T-helper 2 cell treated with Interferon-gamma antibody and Interleukin-4, amounts not matched to agents 5 μg/mL and 100 μg/mL, for 36 hours (primary cell): Measurements from ENCODE around the gene MYO3B.

Experiments
- DNase-seq: peaks from one replicate; pipeline ENCODE4 v3.0.0; 2021; ENCODE audit warnings: low spot score
- H3K27ac Mint-ChIP-seq: one replicate; pipeline ENCODE4 v1.8.0; 2021; ENCODE audit warnings: mild to moderate bottlenecking, mixed read lengths
- H3K27me3 Mint-ChIP-seq: one replicate; pipeline ENCODE4 v1.8.0; 2021; ENCODE audit warnings: low read depth, mixed read lengths
- H3K36me3 Mint-ChIP-seq: one replicate; pipeline ENCODE4 v1.8.0; 2021; ENCODE audit warnings: low read depth, mixed read lengths
- H3K4me1 Mint-ChIP-seq: one replicate; pipeline ENCODE4 v1.8.0; 2021; ENCODE audit warnings: low read depth, mixed read lengths
- H3K4me3 Mint-ChIP-seq: one replicate; pipeline ENCODE4 v1.8.0; 2022; ENCODE audit warnings: mild to moderate bottlenecking, moderate library complexity, mixed read lengths
- H3K9me3 Mint-ChIP-seq: one replicate; pipeline ENCODE4 v1.8.0; 2021; ENCODE audit warnings: mixed read lengths

The MYO3B gene

GRCh38 chr2:170690640-170691039, 512.7 kb downstream of the MYO3B start:
- Mint-ChIP-seq H3K36me3 (no peaks in the 10 kb centered on the region), H3K4me3 (no peak overlapping the region), H3K27ac (no peak overlapping the region), H3K4me1 (no peaks in the 10 kb centered on the region), H3K27me3 (peaks cover under 1% of the 10 kb centered on the region), H3K9me3 (no peaks in the 10 kb centered on the region)
- DNase-seq, result no peak

DNA sequence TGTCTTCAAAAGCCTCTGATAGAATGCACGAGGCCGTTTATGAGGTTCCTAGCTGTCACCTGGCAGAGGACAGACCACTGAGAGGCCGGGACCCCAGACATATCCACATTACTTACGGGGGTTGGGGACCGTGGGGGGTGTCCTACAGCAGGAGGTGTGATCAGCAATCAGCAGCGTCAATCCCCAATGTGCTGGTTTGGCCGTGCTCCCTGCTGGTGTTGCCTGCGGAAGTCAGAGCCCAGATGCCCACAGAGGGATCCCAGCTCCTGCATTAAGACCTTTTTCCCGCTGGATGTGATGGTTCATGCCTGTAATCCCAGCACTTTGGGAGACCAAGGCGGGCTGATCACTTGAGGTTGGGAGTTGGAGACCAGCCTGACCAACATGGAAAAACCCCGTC, 516.4 kb downstream of the MYO3B start:
- Mint-ChIP-seq H3K27ac (no peak overlapping the region), H3K36me3 (no peaks in the 10 kb centered on the region), H3K27me3 (peaks cover 5% of the 10 kb centered on the region), H3K4me1 (no peaks in the 10 kb centered on the region), H3K4me3 (no peak overlapping the region), H3K9me3 (no peaks in the 10 kb centered on the region)
- no peak for DNase-seq

GRCh38 chr2:170695521-170696410, 517.8 kb downstream of the MYO3B start:
- Mint-ChIP-seq H3K36me3 (no peaks in the 10 kb centered on the region), H3K4me3 (no peak overlapping the region), H3K27me3 (peaks cover 11% of the 10 kb centered on the region), H3K9me3 (no peaks in the 10 kb centered on the region), H3K27ac (no peak overlapping the region), H3K4me1 (no peaks in the 10 kb centered on the region)
- no peak for DNase-seq

- no peaks in the 10 kb centered on the region for H3K4me1 Mint-ChIP-seq
- no peaks in the 10 kb centered on the region for H3K36me3 Mint-ChIP-seq
- H3K4me3 Mint-ChIP-seq, result no peak overlapping the region
- DNase-seq, result no peak
- peaks cover 15% of the 10 kb centered on the region for H3K27me3 Mint-ChIP-seq
- H3K9me3 Mint-ChIP-seq, result no peaks in the 10 kb centered on the region
- H3K27ac Mint-ChIP-seq, result no peak overlapping the region
Observed at GRCh38 chr2:170696948-170697347, 519.0 kb downstream of the MYO3B start.

DNA sequence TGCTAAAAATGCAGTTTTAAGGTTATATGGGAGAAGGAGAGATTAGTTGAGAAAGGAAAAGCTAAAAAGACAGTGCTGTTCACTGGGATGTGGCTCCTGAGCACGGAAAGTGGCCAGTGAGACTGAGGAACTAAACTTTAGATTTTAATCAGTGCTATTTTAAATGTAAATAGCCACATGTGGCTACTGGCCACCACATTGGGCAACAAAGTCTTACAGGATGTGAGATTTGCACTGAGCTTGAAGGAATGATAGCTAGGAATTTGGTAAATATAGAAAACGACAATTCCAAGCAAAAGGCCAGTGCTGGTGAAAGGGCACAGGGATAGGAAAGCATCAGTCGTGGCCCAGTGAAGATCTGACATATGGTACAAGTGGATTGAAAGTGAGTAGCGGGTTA, 523.1 kb downstream of the MYO3B start:
- Mint-ChIP-seq H3K9me3 (no peaks in the 10 kb centered on the region), H3K27me3 (peaks cover 33% of the 10 kb centered on the region), H3K27ac (no peak overlapping the region), H3K4me3 (no peak overlapping the region), H3K4me1 (no peaks in the 10 kb centered on the region), H3K36me3 (no peaks in the 10 kb centered on the region)
- DNase-seq, result no peak

- no peaks in the 10 kb centered on the region for H3K36me3 Mint-ChIP-seq
- DNase-seq, result no peak
- H3K27ac Mint-ChIP-seq, result no peak overlapping the region
- peaks cover 48% of the 10 kb centered on the region for H3K27me3 Mint-ChIP-seq
- no peak overlapping the region for H3K4me3 Mint-ChIP-seq
- no peaks in the 10 kb centered on the region for H3K9me3 Mint-ChIP-seq
- H3K4me1 Mint-ChIP-seq, result peaks cover 6% of the 10 kb centered on the region
Observed at GRCh38 chr2:170703776-170704476, 526.0 kb downstream of the MYO3B start.
